Heart left ventricle (tissue), 16 donors: ENCODE measurements around the gene SORCS2. TPM values are rescaled to one million over a fixed set of nuclear protein-coding genes. Genes with fewer than 3 reads are reported as not detected.
A peak's percentile ranks its signal among the peaks of the same experiment; 100 is the strongest.

Experiments used
- ATAC-seq, 4 donors: fragments of 200-7000 bp; cut with Tn5 transposase; one replicate each; pipeline ENCODE4 v1.9.1; 2020 to 2022; ENCODE audit warnings: moderate library complexity in 4 of 4, mild to moderate bottlenecking in 3 of 4, moderate number of reproducible peaks in 1 of 4
- DNase-seq, 5 donors: peaks; one replicate each; pipeline ENCODE4 v3.0.0-alpha.2; 2020
- H3K27ac ChIP-seq, 12 donors: fragments of 200-600 bp; sonication (generic) in 4 of 12; one replicate each; pipeline versions ENCODE4 v1.5.0 to v1.8.0; 2016 to 2022; ENCODE audit warnings: mild to moderate bottlenecking in 2 of 12
- H3K27me3 ChIP-seq, 9 donors: fragments of 200-600 bp; sonication (generic) in 2 of 9; one replicate each; pipeline versions ENCODE4 v1.5.1 to v1.8.0; 2016 to 2022; ENCODE audit warnings: mild to moderate bottlenecking in 3 of 9
- H3K36me3 ChIP-seq, 9 donors: fragments of 200-600 bp; sonication (generic) in 2 of 9; one replicate each; pipeline versions ENCODE4 v1.5.0 to v1.8.0; 2018 to 2022; ENCODE audit warnings: mild to moderate bottlenecking in 2 of 9
- H3K4me1 ChIP-seq, 12 donors: fragments of 200-600 bp; sonication (generic) in 4 of 12; one replicate each; pipeline versions ENCODE4 v1.5.0 to v1.8.0; 2016 to 2022; ENCODE audit warnings: mild to moderate bottlenecking in 3 of 12
- H3K4me3 ChIP-seq, 12 donors: fragments of 200-600 bp; sonication (generic) in 4 of 12; one replicate each; pipeline versions ENCODE4 v1.5.0 to v1.8.0; 2017 to 2022; ENCODE audit warnings: mild to moderate bottlenecking in 9 of 12, moderate library complexity in 4 of 12
- H3K9me3 ChIP-seq, 12 donors: fragments of 200-600 bp; sonication (generic) in 4 of 12; one replicate each; pipeline versions ENCODE4 v1.5.0 to v1.8.0; 2016 to 2022; ENCODE audit warnings: mild to moderate bottlenecking in 1 of 12
- POLR2A ChIP-seq, 2 donors: fragments of 450-650 bp; IDR thresholded peaks; one replicate each; pipeline ENCODE4 v1.6.1; 2017; ENCODE audit warnings: antibody characterized with exemption in 2 of 2, mild to moderate bottlenecking in 2 of 2, moderate library complexity in 2 of 2
- WGBS, 4 donors: extraction: QIAGEN DNeasy Blood & Tissue Kit in 2 of 4; methylation state at CpG; one replicate each; pipeline versions ENCODE4 v1.1.5 to v1.1.7; 2013 to 2018; 5-methylcytosine and 5-hydroxymethylcytosine counted together
- intact Hi-C, 10 donors: fragments of 100-400 bp; cut with DNase I; formaldehyde crosslinking; loops; one replicate each; pipeline versions ENCODE4 v1.11.1 to v1.14.2; 2022
- polyA plus RNA-seq, 2 donors: library from polyadenylated mRNA; stranded (reverse); fragments of 200-250 nt; gene quantifications; one replicate each; pipeline ENCODE4 v1.2.3, GENCODE V29; 2013
- total RNA-seq, 9 donors: library from RNA; depleted of rRNA in 2 of 9; stranded (reverse); fragments of >200 nt in 2 of 9; fragmentation: NEBNext Ultra II Directional in 3 of 9; extraction: Animal tissue kit (Norgen Biotek cat#: 25700) in 3 of 9; gene quantifications; one replicate each; pipeline versions ENCODE4 v1.1.0 to v1.2.4, GENCODE V29; 2016 to 2023
- TF ChIP-seq, protein P1 (sequence below), 12 donors: fragments of 200-600 bp; sonication (generic) in 4 of 12; IDR thresholded peaks; one replicate each; pipeline versions ENCODE4 v1.5.0 to v1.8.0; 2018 to 2022; ENCODE audit warnings: antibody characterized with exemption in 12 of 12, mild to moderate bottlenecking in 5 of 12
- donor health status: ischemic (EF 13 %, LVEDD 7.1; RV severe dilation, severe dysfunction).
- donor health status: healthy with polysubstance abuse.
- donor health status: DM: no; HTN: yes; CAD: no.
- donor health status: DM: no; HTN: no; CAD: no.
- donor health status: ischemic (EF 25% LVEDD 6.9; RV normal size, moderate dysfunction).
- donor health status: ischemic (EF 25% LVEDD 5.7; RV mildly dilated, moderate dysfunction).
- donor health status: healthy.
- donor health status: DM: yes; HTN: yes; CAD: no.
- donor health status: ischemic (EF 35%, LVEDD 5.7; RV mildly dilated, moderate dysfunction).
- donor health status: nonischemic (EF 11% LVEDD 7.7; RV severe dilation, severe dysfunction).
- donor health status: DM: yes; HTN: yes; CAD: no.
- donor health status: PGD.
- donor health status: ischemic (EF 29% LVEDD 5.4; RV normal size, mild dysfunction).
- donor health status: nonischemic (EF 23%, LVEDD 6.1; RV moderate dilation, normal function).

Gene SORCS2
- total and polyA plus RNA-seq, 11 donors = 0.28 to 5.5 (median 2.4) TPM

DNA sequence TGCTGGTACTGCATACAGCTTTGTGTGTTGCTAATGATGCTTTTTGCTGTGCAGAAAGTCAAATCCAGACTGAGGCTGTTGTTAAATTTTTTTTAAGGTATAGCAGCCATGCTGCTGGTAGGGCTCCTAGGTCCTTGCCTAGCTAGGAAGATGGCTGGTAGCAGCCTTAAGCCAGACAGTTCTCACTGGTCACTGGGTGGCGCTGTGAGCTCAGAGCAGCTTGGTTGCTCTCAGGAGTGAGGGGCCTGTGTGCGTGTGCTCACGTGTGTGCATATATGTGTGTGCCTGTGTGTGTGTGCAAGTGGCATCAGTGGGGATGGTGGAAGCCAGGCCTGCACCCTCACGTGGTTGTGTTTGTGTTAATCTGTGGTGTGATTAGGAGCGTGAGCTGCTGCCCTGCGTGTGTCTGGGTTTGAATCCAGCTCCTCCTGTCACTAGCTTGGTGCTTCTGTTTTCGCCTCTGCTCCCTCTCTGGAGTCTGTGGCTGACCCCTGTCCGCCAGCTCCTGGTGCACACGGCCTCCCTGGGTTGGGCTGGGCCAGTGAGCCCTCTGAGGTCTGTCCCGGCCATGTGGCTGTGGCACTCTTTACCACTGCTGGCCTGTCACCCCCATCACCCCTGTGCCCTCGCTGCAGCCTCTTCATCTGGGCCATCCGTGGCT lies 46.1 kb downstream of the SORCS2 start:
- peak overlapping the region in 4 of 12 donors; percentile 4 to 85 (median 46) for H3K27ac ChIP-seq
- WGBS, 4 donors = 90 to 96% (median 93%) methylated on average over 12 of the region's 12 CpGs

DNA sequence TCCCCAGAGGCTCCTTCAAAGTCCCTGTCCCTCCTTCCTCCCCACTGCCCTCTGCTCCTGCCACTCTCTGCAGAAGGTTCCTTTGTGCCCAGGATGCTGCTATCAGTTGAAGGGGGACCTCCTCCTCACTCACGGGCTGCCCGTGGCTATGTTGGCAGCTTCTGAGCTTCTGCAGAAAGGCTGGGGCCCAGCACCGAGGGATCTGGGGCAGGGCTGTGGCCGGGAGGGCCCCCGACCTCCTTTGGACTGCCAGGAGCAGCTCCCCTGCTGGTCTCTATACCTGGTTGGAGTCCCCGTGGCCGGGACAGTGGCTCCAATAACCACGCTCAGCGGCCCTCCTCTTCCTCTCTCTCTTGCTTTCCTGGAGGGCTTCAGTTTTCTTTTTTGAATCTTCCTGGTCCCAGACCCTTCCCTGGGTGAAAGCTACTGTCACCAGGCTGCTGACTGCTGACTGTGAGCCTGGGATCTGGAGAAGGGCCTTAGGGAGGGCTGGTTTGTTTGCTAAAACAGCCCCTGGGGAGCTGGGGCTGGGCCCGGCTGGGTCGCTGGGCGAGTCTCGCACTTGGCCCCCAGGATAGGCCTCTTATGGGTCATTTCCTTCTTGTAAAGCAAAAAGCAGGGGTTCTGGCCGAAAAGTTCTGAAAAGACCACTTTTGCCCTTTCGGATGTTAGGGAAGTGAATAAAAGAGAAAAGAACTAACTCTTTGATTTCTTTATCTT lies 46.9 kb downstream of the SORCS2 start:
- WGBS, 4 donors = 75 to 80% (median 77%) methylated on average over 13 to 15 of the region's 15 CpGs
- TF ChIP-seq POLR2A (IDR thresholded peaks at IDR 0.05) = no peak
- TF ChIP-seq, protein P1, sequence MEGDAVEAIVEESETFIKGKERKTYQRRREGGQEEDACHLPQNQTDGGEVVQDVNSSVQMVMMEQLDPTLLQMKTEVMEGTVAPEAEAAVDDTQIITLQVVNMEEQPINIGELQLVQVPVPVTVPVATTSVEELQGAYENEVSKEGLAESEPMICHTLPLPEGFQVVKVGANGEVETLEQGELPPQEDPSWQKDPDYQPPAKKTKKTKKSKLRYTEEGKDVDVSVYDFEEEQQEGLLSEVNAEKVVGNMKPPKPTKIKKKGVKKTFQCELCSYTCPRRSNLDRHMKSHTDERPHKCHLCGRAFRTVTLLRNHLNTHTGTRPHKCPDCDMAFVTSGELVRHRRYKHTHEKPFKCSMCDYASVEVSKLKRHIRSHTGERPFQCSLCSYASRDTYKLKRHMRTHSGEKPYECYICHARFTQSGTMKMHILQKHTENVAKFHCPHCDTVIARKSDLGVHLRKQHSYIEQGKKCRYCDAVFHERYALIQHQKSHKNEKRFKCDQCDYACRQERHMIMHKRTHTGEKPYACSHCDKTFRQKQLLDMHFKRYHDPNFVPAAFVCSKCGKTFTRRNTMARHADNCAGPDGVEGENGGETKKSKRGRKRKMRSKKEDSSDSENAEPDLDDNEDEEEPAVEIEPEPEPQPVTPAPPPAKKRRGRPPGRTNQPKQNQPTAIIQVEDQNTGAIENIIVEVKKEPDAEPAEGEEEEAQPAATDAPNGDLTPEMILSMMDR (IDR thresholded peaks at IDR 0.05) = no peak
- intact Hi-C loops = no loop called here
- Histone ChIP-seq H3K9me3 (peaks cover 0 to 4% (median 0%) of the 10 kb centered on the region in 12 donors), H3K36me3 (no peaks in the 10 kb centered on the region), H3K4me3 (no peak overlapping the region), H3K27ac (no peak overlapping the region), H3K4me1 (peaks cover 0 to 27% (median 0%) of the 10 kb centered on the region in 12 donors), H3K27me3 (no peaks in the 10 kb centered on the region)
- DNase-seq = peak in 2 of 5 donors; percentile 3 to 46
- no peak for ATAC-seq

More for the DNA sequence above, 46.1 kb downstream of the SORCS2 start:
- no peak overlapping the region for H3K4me3 ChIP-seq
- no peak for TF ChIP-seq POLR2A (IDR thresholded peaks at IDR 0.05)
- TF ChIP-seq, protein P1 (IDR thresholded peaks at IDR 0.05) = peak in 2 of 12 donors; percentile 12 to 16
- H3K9me3 ChIP-seq = peaks cover 0 to 4% (median 0%) of the 10 kb centered on the region in 12 donors
- no peaks in the 10 kb centered on the region for H3K36me3 ChIP-seq
- no peaks in the 10 kb centered on the region for H3K27me3 ChIP-seq
- intact Hi-C loops = no loop called here
- peak in 1 of 4 donors; percentile 17 for ATAC-seq
- H3K4me1 ChIP-seq = peaks cover 0 to 23% (median 0%) of the 10 kb centered on the region in 12 donors
- peak in 1 of 5 donors; percentile 38 for DNase-seq

DNA sequence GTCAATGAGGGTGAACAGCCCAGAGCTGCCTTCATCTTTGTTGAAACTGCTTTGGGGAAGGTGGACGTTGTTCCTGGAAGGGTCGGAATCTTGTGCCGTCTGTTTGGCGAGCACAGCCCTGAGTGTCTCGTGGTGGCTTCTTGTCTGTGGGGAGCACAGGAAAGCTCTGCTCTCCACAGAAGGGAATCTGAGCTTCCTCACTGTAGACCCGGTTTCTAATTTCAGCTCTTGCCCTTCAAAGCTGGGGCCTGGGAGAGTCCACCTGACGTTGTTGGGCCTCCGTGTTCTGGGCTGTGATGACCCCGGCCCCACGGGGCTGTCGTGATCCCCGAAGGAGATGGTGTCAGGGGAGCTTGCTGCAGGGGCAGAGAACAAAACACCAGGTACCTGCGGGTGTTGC lies 47.5 kb downstream of the SORCS2 start:
- intact Hi-C loops = no loop called here
- no peak overlapping the region for H3K27ac ChIP-seq
- H3K9me3 ChIP-seq = peaks cover 0 to 4% (median 0%) of the 10 kb centered on the region in 12 donors
- no peaks in the 10 kb centered on the region for H3K36me3 ChIP-seq
- no peak for TF ChIP-seq POLR2A (IDR thresholded peaks at IDR 0.05)
- TF ChIP-seq, protein P1 (IDR thresholded peaks at IDR 0.05) = no peak
- no peak for ATAC-seq
- peaks cover 0 to 27% (median 0%) of the 10 kb centered on the region in 12 donors for H3K4me1 ChIP-seq
- peak in 2 of 5 donors; percentile 25 to 37 for DNase-seq
- no peak overlapping the region for H3K4me3 ChIP-seq
- 54 to 65% (median 61%) methylated on average over 13 of the region's 13 CpGs for WGBS, 4 donors
- H3K27me3 ChIP-seq = no peaks in the 10 kb centered on the region

DNA sequence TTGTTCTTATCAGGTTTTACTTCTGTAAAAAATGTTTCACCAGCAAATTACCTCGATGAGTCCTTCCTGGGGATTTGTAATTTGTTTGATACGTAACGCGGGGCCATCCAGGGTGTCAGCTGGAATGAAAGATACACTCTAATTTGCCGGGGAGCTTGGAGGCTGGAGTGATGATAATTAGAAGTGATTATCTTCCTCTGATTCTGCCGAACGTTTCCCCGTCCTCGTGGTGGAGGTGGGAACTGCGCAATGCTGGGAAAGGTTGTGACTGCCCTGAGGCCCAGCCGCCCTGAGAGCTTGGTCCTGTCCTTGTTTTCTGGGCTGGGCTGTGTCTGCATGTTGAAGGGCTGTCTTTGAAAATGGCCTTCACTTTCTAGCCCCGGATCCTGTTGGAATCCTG lies 48.0 kb downstream of the SORCS2 start:
- peaks cover 0 to 4% (median 0%) of the 10 kb centered on the region in 12 donors for H3K9me3 ChIP-seq
- DNase-seq = peak in 2 of 5 donors; percentile 9 to 28
- H3K36me3 ChIP-seq = no peaks in the 10 kb centered on the region
- no peak overlapping the region for H3K27ac ChIP-seq
- intact Hi-C loops = no loop called here
- H3K27me3 ChIP-seq = no peaks in the 10 kb centered on the region
- H3K4me3 ChIP-seq = no peak overlapping the region
- TF ChIP-seq POLR2A (IDR thresholded peaks at IDR 0.05) = no peak
- TF ChIP-seq, protein P1 (IDR thresholded peaks at IDR 0.05) = no peak
- WGBS, 4 donors = 68 to 74% (median 70%) methylated on average over 12 of the region's 12 CpGs
- H3K4me1 ChIP-seq = peaks cover 0 to 27% (median 0%) of the 10 kb centered on the region in 12 donors
- ATAC-seq = no peak
